ENCODE measurements around the gene SCAND1.
"Not testable (repeated sequence)": the region's sequence is repeated elsewhere in the genome, so short reads cannot be mapped to it uniquely, and the experiment has no call there.

SCAND1 gene

GRCh38 chr20:35959291-35959690 is 5.0 kb upstream of the SCAND1 start:
- not testable (repeated sequence) for DNase-seq

- no peak for DNase-seq
Observed at GRCh38 chr20:35956616-35957015, 2.3 kb upstream of the SCAND1 start.

- DNase-seq, result peak in 1 of 56 donors; percentile 61
Observed at GRCh38 chr20:35954907-35955251, 577 bp upstream of the SCAND1 start.

- DNase-seq, result peak in 31 of 56 donors; percentile 32 to 79 (median 56)
Observed at GRCh38 chr20:35953387-35954199, 709 bp downstream of the SCAND1 start.

GRCh38 chr20:35952480-35953386 is 1.6 kb downstream of the SCAND1 start:
- no peak for DNase-seq

- not testable (repeated sequence) for DNase-seq
Observed at GRCh38 chr20:35952080-35952479, 2.2 kb downstream of the SCAND1 start.

GRCh38 chr20:35950093-35950492 is 4.2 kb downstream of the SCAND1 start:
- DNase-seq, result no peak

- DNase-seq, result no peak
Observed at GRCh38 chr20:35947907-35948306, 6.4 kb downstream of the SCAND1 start.

GRCh38 chr20:35947489-35947888 is 6.8 kb downstream of the SCAND1 start:
- DNase-seq, result no peak

- peak in 11 of 56 donors; percentile 2 to 31 (median 13) for DNase-seq
Observed at GRCh38 chr20:35942243-35942642, 12.1 kb downstream of the SCAND1 start.

- no peak for DNase-seq
Observed at GRCh38 chr20:35941620-35942019, 12.7 kb downstream of the SCAND1 start.

- no peak for DNase-seq
Observed at GRCh38 chr20:35939264-35939663, 15.0 kb downstream of the SCAND1 start.

GRCh38 chr20:35934050-35934449 is 20.3 kb downstream of the SCAND1 start:
- no peak for DNase-seq

- DNase-seq, result no peak
Observed at GRCh38 chr20:35929301-35929700, 25.0 kb downstream of the SCAND1 start.

GRCh38 chr20:35920523-35920922 is 33.8 kb downstream of the SCAND1 start:
- DNase-seq, result no peak

- DNase-seq, result no peak
Observed at GRCh38 chr20:35918021-35918420, 36.3 kb downstream of the SCAND1 start.

- no peak for DNase-seq
Observed at GRCh38 chr20:35917077-35917476, 37.2 kb downstream of the SCAND1 start.

GRCh38 chr20:35912881-35913280 is 41.4 kb downstream of the SCAND1 start:
- DNase-seq, result peak in 3 of 56 donors; percentile 1 to 3 (median 2)

GRCh38 chr20:35910254-35910653 is 44.0 kb downstream of the SCAND1 start:
- no peak for DNase-seq

GRCh38 chr20:35909796-35910195 is 44.5 kb downstream of the SCAND1 start:
- DNase-seq, result no peak

GRCh38 chr20:35909176-35909575 is 45.1 kb downstream of the SCAND1 start:
- no peak for DNase-seq

GRCh38 chr20:35908007-35908406 is 46.3 kb downstream of the SCAND1 start:
- DNase-seq, result no peak

All from nucleus accumbens (tissue), 56 donors.